H1 (cell line): ENCODE results near the gene TRPM1. TPM values are rescaled to one million over a fixed set of nuclear protein-coding genes. Genes with fewer than 3 reads are reported as not detected.

Source experiments
- CTCF ChIA-PET: fragments of 300-600 bp; sonication (Branson Sonifier 250); formaldehyde crosslinking; loops from one replicate; lab custom pipeline; 2021; ENCODE audit not compliant: partially characterized antibody; lab: Charles Lee
- POLR2A ChIA-PET: fragments of 300-600 bp; sonication (Branson Sonifier 250); formaldehyde crosslinking; loops from one replicate; lab custom pipeline; 2021; ENCODE audit warnings: inconsistent platforms; ENCODE audit not compliant: partially characterized antibody; lab: Charles Lee
- DNase-seq, 2 experiments: peaks; one replicate each; pipeline versions ENCODE4 v3.0.0 to v3.0.0-alpha.2; 2010 to 2022; ENCODE audit warnings: low spot score in 2 of 2, low read depth in 1 of 2, mixed read lengths in 1 of 2
- FAIRE-seq: peaks from 2 replicates; lab custom pipeline; 2011; peaks lifted over from hg19 to GRCh38; lab: Jason Lieb, UNC
- H2AFZ ChIP-seq: 2 replicates; pipeline ENCODE4 v1.8.1; 2012; ENCODE audit warnings: low read length, inconsistent platforms
- H2AK5ac ChIP-seq: 2 replicates; pipeline ENCODE4 v1.6.1; 2013; ENCODE audit warnings: low read depth, low read length
- H2BK120ac ChIP-seq: replicated peaks from 2 replicates; pipeline ENCODE3; 2013; ENCODE audit warnings: low read depth, low read length, inconsistent platforms
- H2BK12ac ChIP-seq: 2 replicates; pipeline ENCODE4 v1.6.1; 2013; ENCODE audit warnings: low read depth, low read length
- H2BK15ac ChIP-seq: 2 replicates; pipeline ENCODE4 v1.6.1; 2013; ENCODE audit warnings: low read length
- H2BK20ac ChIP-seq: 2 replicates; pipeline ENCODE4 v1.6.1; 2013; ENCODE audit warnings: low read length
- H2BK5ac ChIP-seq: 2 replicates; pipeline ENCODE4 v1.6.1; 2013; ENCODE audit warnings: low read depth, low read length
- H3K14ac ChIP-seq: 2 replicates; pipeline ENCODE4 v1.6.1; 2013; ENCODE audit warnings: inconsistent platforms; ENCODE audit not compliant: insufficient read length
- H3K18ac ChIP-seq: 2 replicates; pipeline ENCODE4 v1.6.1; 2013; ENCODE audit warnings: low read length; ENCODE audit errors: extremely low read depth
- H3K23ac ChIP-seq: 2 replicates; pipeline ENCODE4 v1.6.1; 2013; ENCODE audit warnings: inconsistent platforms; ENCODE audit not compliant: insufficient read length
- H3K23me2 ChIP-seq: 2 replicates; pipeline ENCODE4 v1.6.1; 2013; ENCODE audit warnings: low read depth, low read length
- H3K27ac ChIP-seq: 2 replicates; pipeline ENCODE4 v1.6.1; 2011; ENCODE audit warnings: low read depth, low read length, inconsistent platforms
- H3K27me3 ChIP-seq, 4 experiments: replicated peaks in 1 of 4; 1 replicate in 1 of 4; 2 replicates in 3 of 4; pipeline versions ENCODE4 v1.6.1 to v1.8.1; 2011 to 2013; ENCODE audit warnings: low read length in 3 of 4, mild to moderate bottlenecking in 3 of 4, inconsistent platforms in 2 of 4, mixed read lengths in 2 of 4, moderate library complexity in 1 of 4; ENCODE audit not compliant: control insufficient read depth in 3 of 4, insufficient read depth in 3 of 4; ENCODE audit errors: extremely low read depth in 1 of 4
- H3K36me3 ChIP-seq, 4 experiments: 2 replicates each; pipeline versions ENCODE4 v1.6.1 to v1.8.1; 2011 to 2013; ENCODE audit warnings: mild to moderate bottlenecking in 4 of 4, low read length in 3 of 4, moderate library complexity in 2 of 4, control low read depth in 1 of 4, inconsistent platforms in 1 of 4; ENCODE audit not compliant: insufficient read depth in 4 of 4, control insufficient read depth in 2 of 4
- H3K4ac ChIP-seq: replicated peaks from 2 replicates; pipeline ENCODE3; 2013; ENCODE audit warnings: low read length, low read depth, mixed read lengths, inconsistent platforms; ENCODE audit not compliant: insufficient read length
- H3K4me1 ChIP-seq, 4 experiments: replicated peaks in 1 of 4; 1 replicate in 1 of 4; 2 replicates in 3 of 4; pipeline versions ENCODE4 v1.6.1 to v1.8.1; 2011 to 2013; ENCODE audit warnings: low read length in 3 of 4, inconsistent platforms in 2 of 4, mixed read lengths in 1 of 4; ENCODE audit not compliant: insufficient read depth in 4 of 4, control insufficient read depth in 3 of 4
- H3K4me2 ChIP-seq, 2 experiments: 2 replicates each; pipeline versions ENCODE4 v1.6.1 to v1.8.1; 2011 to 2013; ENCODE audit warnings: low read depth in 2 of 2, low read length in 2 of 2, control low read depth in 1 of 2, inconsistent platforms in 1 of 2, mild to moderate bottlenecking in 1 of 2; ENCODE audit not compliant: insufficient read depth in 1 of 2
- H3K4me3 ChIP-seq, 4 experiments: fragments of 200-600, 300-600 bp in 1 of 4; sonication (generic), shearing (Covaris generic), sonication (Bioruptor Twin) in 1 of 4; 2 replicates each; pipeline versions ENCODE4 v1.5.1 to v1.8.1; 2011 to 2016; ENCODE audit warnings: low read length in 4 of 4, low read depth in 3 of 4, control low read depth in 2 of 4, inconsistent platforms in 2 of 4, mild to moderate bottlenecking in 2 of 4, mixed read lengths in 1 of 4, moderate library complexity in 1 of 4; ENCODE audit not compliant: insufficient read depth in 2 of 4; ENCODE audit errors: extremely low read depth in 1 of 4
- H3K56ac ChIP-seq: replicated peaks from 2 replicates; pipeline ENCODE3; 2013; ENCODE audit warnings: low read depth, mild to moderate bottlenecking, mixed read lengths, low read length, inconsistent platforms; ENCODE audit not compliant: insufficient read length
- H3K79me1 ChIP-seq: 2 replicates; pipeline ENCODE4 v1.6.1; 2013; ENCODE audit warnings: low read depth, low read length, control low read depth
- H3K79me2 ChIP-seq, 2 experiments: 2 replicates each; pipeline versions ENCODE4 v1.6.1 to v1.8.1; 2012 to 2013; ENCODE audit warnings: low read length in 2 of 2, mild to moderate bottlenecking in 2 of 2, inconsistent platforms in 1 of 2; ENCODE audit not compliant: insufficient read depth in 2 of 2, control insufficient read depth in 1 of 2
- H3K9ac ChIP-seq, 4 experiments: replicated peaks in 1 of 4; 1 replicate in 1 of 4; 2 replicates in 3 of 4; pipeline versions ENCODE4 v1.6.1 to v1.8.1; 2011 to 2013; ENCODE audit warnings: low read depth in 3 of 4, low read length in 3 of 4, control low read depth in 2 of 4, mild to moderate bottlenecking in 2 of 4, moderate library complexity in 2 of 4, inconsistent platforms in 1 of 4; ENCODE audit errors: extremely low read depth in 1 of 4
- H3K9me3 ChIP-seq, 2 experiments: 2 replicates each; pipeline versions ENCODE4 v1.6.1 to v1.8.1; 2012 to 2013; ENCODE audit warnings: mild to moderate bottlenecking in 2 of 2, moderate library complexity in 2 of 2, control low read depth in 1 of 2, inconsistent platforms in 1 of 2, low read depth in 1 of 2, low read length in 1 of 2, mixed read lengths in 1 of 2; ENCODE audit not compliant: insufficient read depth in 2 of 2
- H4K20me1 ChIP-seq, 2 experiments: replicated peaks in 1 of 2; 2 replicates each; pipeline versions ENCODE3 to v1.8.1; 2011 to 2013; ENCODE audit warnings: inconsistent platforms in 2 of 2, low read length in 2 of 2, mild to moderate bottlenecking in 1 of 2; ENCODE audit not compliant: insufficient read depth in 2 of 2, control insufficient read depth in 1 of 2
- H4K5ac ChIP-seq: 2 replicates; pipeline ENCODE4 v1.6.1; 2013; ENCODE audit warnings: low read length, low read depth, mixed read lengths, inconsistent platforms; ENCODE audit not compliant: insufficient read length
- H4K8ac ChIP-seq: 2 replicates; pipeline ENCODE4 v1.8.0; 2013; ENCODE audit warnings: mild to moderate bottlenecking, moderate library complexity, low read length, inconsistent platforms; ENCODE audit not compliant: insufficient read depth; ENCODE audit errors: extremely low read depth
- H4K91ac ChIP-seq: replicated peaks from 2 replicates; pipeline ENCODE3; 2013; ENCODE audit warnings: low read length, mixed read lengths, inconsistent platforms; ENCODE audit not compliant: insufficient read length
- CBX8 ChIP-seq: fragments of 300-800, 300-1000 bp; sonication (generic); IDR thresholded peaks from 2 replicates; pipeline ENCODE4 v1.7.1; 2016; ENCODE audit warnings: low read depth, low read length, borderline replicate concordance
- CHD2 ChIP-seq: IDR thresholded peaks from 2 replicates; pipeline ENCODE4 v1.6.1; 2012; ENCODE audit warnings: low read length, improper control_type of control experiment
- CREB1 ChIP-seq: IDR thresholded peaks from 2 replicates; pipeline ENCODE4 v1.6.1; 2012; ENCODE audit warnings: inconsistent platforms
- EGR1 ChIP-seq: IDR thresholded peaks from 2 replicates; pipeline ENCODE4 v1.6.1; 2011; ENCODE audit warnings: low read depth, low read length, borderline replicate concordance
- GABPA ChIP-seq: IDR thresholded peaks from 2 replicates; pipeline ENCODE4 v1.6.1; 2011; ENCODE audit warnings: mild to moderate bottlenecking, low read length, moderate library complexity, borderline replicate concordance; ENCODE audit not compliant: insufficient read depth
- KDM1A ChIP-seq: fragments of 200-600, 300-600 bp; sonication (generic); IDR thresholded peaks from 2 replicates; pipeline ENCODE4 v1.7.1; 2016; ENCODE audit warnings: mild to moderate bottlenecking, low read length, borderline replicate concordance
- SIX5 ChIP-seq: IDR thresholded peaks from 2 replicates; pipeline ENCODE4 v1.6.1; 2011; ENCODE audit warnings: mild to moderate bottlenecking, low read depth, low read length
- SP4 ChIP-seq: IDR thresholded peaks from 2 replicates; pipeline ENCODE4 v1.6.1; 2012; ENCODE audit warnings: low read length, inconsistent platforms
- TAF7 ChIP-seq: optimal IDR thresholded peaks from 2 replicates; pipeline ENCODE3; 2011; ENCODE audit warnings: low read depth, mild to moderate bottlenecking, inconsistent platforms, low read length, moderate library complexity, borderline replicate concordance
- TBP ChIP-seq: IDR thresholded peaks from 2 replicates; pipeline ENCODE4 v1.6.1; 2011; ENCODE audit warnings: low read depth, low read length, improper control_type of control experiment
- YY1 ChIP-seq: IDR thresholded peaks from 2 replicates; pipeline ENCODE4 v1.6.1; 2011; ENCODE audit warnings: low read depth, mild to moderate bottlenecking, low read length
- WGBS, 2 experiments: shearing (Covaris generic) in 1 of 2; methylation state at CpG; one replicate each; pipeline versions ENCODE4 v1.1.6 to v1.1.7; 2013 to 2015; ENCODE audit warnings: low lambda C conversion rate in 2 of 2, mixed read lengths in 2 of 2, inconsistent platforms in 1 of 2, low coverage in 1 of 2, missing lambda C conversion rate in 1 of 2; ENCODE audit not compliant: insufficient replicate concordance in 2 of 2, insufficient coverage in 1 of 2, insufficient read length in 1 of 2; ENCODE audit errors: extremely low coverage in 1 of 2, missing lambda C conversion rate in 1 of 2; 5-methylcytosine and 5-hydroxymethylcytosine counted together
- polyA plus RNA-seq, 7 experiments: library from polyadenylated mRNA; depleted of rRNA in 3 of 7; stranded (reverse) in 5 of 7; unstranded in 2 of 7; fragments of >200 nt in 5 of 7; fragments of 200-250 nt in 2 of 7; gene quantifications; 1 replicate in 5 of 7; 2 replicates in 1 of 7; 4 replicates in 1 of 7; pipeline versions ENCODE4 v1.2.1 to v1.2.3, GENCODE V29; 2011 to 2013; ENCODE audit warnings: missing spikeins in 2 of 7, mixed read lengths in 2 of 7
- total RNA-seq: library from RNA; stranded (reverse); fragmentation: NEBNext Ultra II Directional; extraction: Animal tissue kit (Norgen Biotek cat#: 25700); gene quantifications from 2 replicates; pipeline ENCODE4 v1.2.1, GENCODE V29; 2021
- TF ChIP-seq, protein P1 (sequence below): IDR thresholded peaks from 2 replicates; pipeline ENCODE4 v1.6.1; 2012; ENCODE audit warnings: inconsistent platforms
- TF ChIP-seq, protein P2 (sequence below): IDR thresholded peaks from 2 replicates; pipeline ENCODE4 v1.6.1; 2012; ENCODE audit warnings: low read length, inconsistent platforms

The TRPM1 gene
- total and polyA plus RNA-seq, 2 of the 8 experiments (the other 6 are each of a cell fraction or from before 2014, with no cell fraction given), result 0.05 TPM; not detected in 1

DNA sequence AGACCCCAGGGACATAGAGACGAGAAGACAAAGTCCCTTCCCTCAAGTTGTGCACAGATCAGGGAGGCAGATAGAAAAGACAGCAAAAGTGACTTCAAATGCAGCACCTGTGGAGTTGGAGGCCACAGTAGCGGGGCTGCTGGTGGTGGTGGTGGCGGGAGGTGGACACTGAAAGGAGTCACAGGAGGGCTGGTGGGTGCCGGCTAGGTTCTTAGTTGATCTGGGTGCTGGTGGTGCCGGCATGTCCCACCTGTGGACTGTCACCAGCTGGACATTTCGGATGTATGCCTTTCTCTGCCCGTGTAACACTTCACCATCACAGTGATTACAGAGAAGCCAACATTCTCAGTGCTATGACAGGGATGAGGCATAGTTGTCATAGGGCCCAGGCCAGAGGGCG, 60.9 kb downstream of the TRPM1 start:
- Histone ChIP-seq H3K56ac (no peak overlapping the region), H3K79me1 (no peaks in the 10 kb centered on the region), H3K9ac (no peak overlapping the region), H3K27ac (no peak overlapping the region), H2AK5ac (no peak overlapping the region), H2BK15ac (no peak overlapping the region), H3K27me3 (no peaks in the 10 kb centered on the region), H3K4me1 (peaks cover 0 to 4% (median 0%) of the 10 kb centered on the region in 4 experiments; a peak in 1 of 7 replicates), H2BK12ac (no peak overlapping the region), H3K18ac (no peak overlapping the region), H4K91ac (no peak overlapping the region), H2BK20ac (no peak overlapping the region), H3K23ac (no peak overlapping the region), H3K4me2 (no peak overlapping the region), H3K4me3 (no peak overlapping the region), H4K5ac (no peak overlapping the region), H3K9me3 (no peaks in the 10 kb centered on the region), H3K14ac (no peak overlapping the region), H3K4ac (no peak overlapping the region), H2AFZ (no peak overlapping the region), H2BK5ac (no peak overlapping the region), H3K36me3 (no peaks in the 10 kb centered on the region), H4K8ac (no peak overlapping the region; the same call in 1 of the 2 replicates), H4K20me1 (no peaks in the 10 kb centered on the region), H2BK120ac (no peak overlapping the region), H3K79me2 (no peaks in the 10 kb centered on the region), H3K23me2 (no peaks in the 10 kb centered on the region)
- ChIA-PET POLR2A (no interaction called here), CTCF (interaction anchor here (0.8 to 1.3 kb wide), 3 partner anchors 12 to 105 kb away, joined by 3 to 5 read pairs (median 4); no protein-coding TSS in a partner anchor)
- WGBS, 2 experiments, result 92% methylated on average over 8 of the region's 8 CpGs; no CpG with 5 or more reads in 1 of the 2 experiments
- FAIRE-seq (no peak), DNase-seq (no peak)
- TF ChIP-seq, protein P1, sequence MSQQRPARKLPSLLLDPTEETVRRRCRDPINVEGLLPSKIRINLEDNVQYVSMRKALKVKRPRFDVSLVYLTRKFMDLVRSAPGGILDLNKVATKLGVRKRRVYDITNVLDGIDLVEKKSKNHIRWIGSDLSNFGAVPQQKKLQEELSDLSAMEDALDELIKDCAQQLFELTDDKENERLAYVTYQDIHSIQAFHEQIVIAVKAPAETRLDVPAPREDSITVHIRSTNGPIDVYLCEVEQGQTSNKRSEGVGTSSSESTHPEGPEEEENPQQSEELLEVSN, result no peak
- TF ChIP-seq GABPA (no peak), KDM1A (no peak), YY1 (no peak), SP4 (no peak), CREB1 (no peak), TAF7 (no peak), SIX5 (no peak), CHD2 (no peak), CBX8 (no peak), EGR1 (no peak), TBP (no peak)
- TF ChIP-seq, protein P2, sequence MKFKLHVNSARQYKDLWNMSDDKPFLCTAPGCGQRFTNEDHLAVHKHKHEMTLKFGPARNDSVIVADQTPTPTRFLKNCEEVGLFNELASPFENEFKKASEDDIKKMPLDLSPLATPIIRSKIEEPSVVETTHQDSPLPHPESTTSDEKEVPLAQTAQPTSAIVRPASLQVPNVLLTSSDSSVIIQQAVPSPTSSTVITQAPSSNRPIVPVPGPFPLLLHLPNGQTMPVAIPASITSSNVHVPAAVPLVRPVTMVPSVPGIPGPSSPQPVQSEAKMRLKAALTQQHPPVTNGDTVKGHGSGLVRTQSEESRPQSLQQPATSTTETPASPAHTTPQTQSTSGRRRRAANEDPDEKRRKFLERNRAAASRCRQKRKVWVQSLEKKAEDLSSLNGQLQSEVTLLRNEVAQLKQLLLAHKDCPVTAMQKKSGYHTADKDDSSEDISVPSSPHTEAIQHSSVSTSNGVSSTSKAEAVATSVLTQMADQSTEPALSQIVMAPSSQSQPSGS, result no peak
